ENCODE results near the gene EIF3J. TPM values are rescaled to one million over a fixed set of nuclear protein-coding genes. Genes with fewer than 3 reads are reported as not detected.

EIF3J gene
- total RNA-seq, 1 experiment from 2014 or later = 129 TPM

DNA sequence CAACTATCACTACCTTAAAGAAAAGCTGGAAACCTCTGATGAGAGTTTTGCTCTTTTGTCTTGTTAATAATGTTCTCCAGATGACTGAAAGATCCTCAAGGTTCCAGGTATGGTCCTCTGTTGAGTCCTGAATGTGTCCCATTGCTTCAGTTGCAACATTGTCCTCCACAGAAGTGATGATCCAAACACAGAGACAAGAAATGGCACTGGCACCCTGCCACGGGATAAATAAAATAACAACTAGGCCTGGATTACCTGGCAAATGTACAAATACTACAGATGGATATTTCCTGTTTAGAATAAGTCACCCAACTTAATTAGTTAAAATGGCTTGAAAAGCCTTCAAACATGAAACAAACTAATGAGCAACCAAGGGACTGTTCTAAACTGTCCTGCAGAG, 58.3 kb downstream of the EIF3J start:
- Histone ChIP-seq H3K79me2 (ENCODE audit: insufficient read depth, low read length) (no peaks in the 10 kb centered on the region), H3K4me2 (ENCODE audit: insufficient read depth, insufficient read length, low read length) (no peak overlapping the region), H2BK12ac (ENCODE audit: insufficient read length, low read depth, low read length) (no peak overlapping the region), H3K23me2 (ENCODE audit: insufficient read length, low read depth, low read length, poor library complexity, severe bottlenecking) (no peaks in the 10 kb centered on the region), H3K23ac (ENCODE audit: insufficient read length, low read depth, low read length) (no peak overlapping the region), H3K4me1 (ENCODE audit: insufficient read depth, low read length) (no peaks in the 10 kb centered on the region; the same call in 1 of the 2 replicates), H4K91ac (ENCODE audit: insufficient read length, low read depth, low read length) (no peak overlapping the region), H2BK15ac (ENCODE audit: low read depth, low read length) (no peak overlapping the region), H3T11ph (ENCODE audit: low read length) (no peak overlapping the region), H3K27me3 (ENCODE audit: insufficient read depth, low read length) (no peaks in the 10 kb centered on the region), H2AFZ (ENCODE audit: low read length) (no peak overlapping the region), H4K20me1 (ENCODE audit: control insufficient read depth, insufficient read depth, insufficient read length) (no peaks in the 10 kb centered on the region), H3K4ac (ENCODE audit: low read depth, low read length) (no peak overlapping the region), H2BK5ac (ENCODE audit: insufficient read length, low read length) (no peak overlapping the region), H4K5ac (ENCODE audit: insufficient read length, low read depth, low read length) (no peak overlapping the region), H2BK120ac (ENCODE audit: low read depth, low read length, poor library complexity, severe bottlenecking) (no peak overlapping the region), H3K27ac (ENCODE audit: insufficient read length, low read depth, low read length) (no peak overlapping the region), H3K9ac (ENCODE audit: extremely low read depth, insufficient read length, low read length) (no peak overlapping the region), H3K79me1 (ENCODE audit: insufficient read depth, low read depth, low read length, poor library complexity, severe bottlenecking) (no peaks in the 10 kb centered on the region), H3K9me3 (ENCODE audit: control insufficient read depth, low read depth, low read length) (no peaks in the 10 kb centered on the region), H2AK5ac (ENCODE audit: insufficient read length, low read length) (no peak overlapping the region), H3K14ac (ENCODE audit: insufficient read depth, low read length) (no peak overlapping the region), H2BK20ac (ENCODE audit: low read depth, low read length, poor library complexity, severe bottlenecking) (no peak overlapping the region), H3K56ac (ENCODE audit: insufficient read length, low read depth, low read length) (no peak overlapping the region), H4K8ac (replicated peaks; ENCODE audit: insufficient read length, low read depth, low read length) (no peak overlapping the region), H3K18ac (ENCODE audit: insufficient read length, low read depth, low read length) (no peak overlapping the region)
- Mint-ChIP-seq H3K36me3 (ENCODE audit: insufficient read depth in 1 of 3, low read depth in 3 of 3) (peaks cover 9 to 47% (median 45%) of the 10 kb centered on the region in 3 experiments; a peak in 6 of 7 replicates), H3K9me3 (no peaks in the 10 kb centered on the region), H3K27me3 (ENCODE audit: low read depth) (no peaks in the 10 kb centered on the region), H3K4me3 (no peak overlapping the region), H3K27ac (peak overlapping the region in 1 of 3 experiments; percentile 68; a peak in 2 of 7 replicates), H3K4me1 (no peaks in the 10 kb centered on the region)
- no peak for TF ChIP-seq CTCF (conservative IDR thresholded peaks at IDR 0.05)
- no peak for DNase-seq
- no CpG with 5 or more reads among the region's 1 CpG for WGBS (ENCODE audit: extremely low coverage, insufficient read length, low lambda C conversion rate)
